ENCODE results near the gene ATG9B. TPM values are rescaled to one million over a fixed set of nuclear protein-coding genes. Genes with fewer than 3 reads are reported as not detected.

ATG9B gene, protein sequence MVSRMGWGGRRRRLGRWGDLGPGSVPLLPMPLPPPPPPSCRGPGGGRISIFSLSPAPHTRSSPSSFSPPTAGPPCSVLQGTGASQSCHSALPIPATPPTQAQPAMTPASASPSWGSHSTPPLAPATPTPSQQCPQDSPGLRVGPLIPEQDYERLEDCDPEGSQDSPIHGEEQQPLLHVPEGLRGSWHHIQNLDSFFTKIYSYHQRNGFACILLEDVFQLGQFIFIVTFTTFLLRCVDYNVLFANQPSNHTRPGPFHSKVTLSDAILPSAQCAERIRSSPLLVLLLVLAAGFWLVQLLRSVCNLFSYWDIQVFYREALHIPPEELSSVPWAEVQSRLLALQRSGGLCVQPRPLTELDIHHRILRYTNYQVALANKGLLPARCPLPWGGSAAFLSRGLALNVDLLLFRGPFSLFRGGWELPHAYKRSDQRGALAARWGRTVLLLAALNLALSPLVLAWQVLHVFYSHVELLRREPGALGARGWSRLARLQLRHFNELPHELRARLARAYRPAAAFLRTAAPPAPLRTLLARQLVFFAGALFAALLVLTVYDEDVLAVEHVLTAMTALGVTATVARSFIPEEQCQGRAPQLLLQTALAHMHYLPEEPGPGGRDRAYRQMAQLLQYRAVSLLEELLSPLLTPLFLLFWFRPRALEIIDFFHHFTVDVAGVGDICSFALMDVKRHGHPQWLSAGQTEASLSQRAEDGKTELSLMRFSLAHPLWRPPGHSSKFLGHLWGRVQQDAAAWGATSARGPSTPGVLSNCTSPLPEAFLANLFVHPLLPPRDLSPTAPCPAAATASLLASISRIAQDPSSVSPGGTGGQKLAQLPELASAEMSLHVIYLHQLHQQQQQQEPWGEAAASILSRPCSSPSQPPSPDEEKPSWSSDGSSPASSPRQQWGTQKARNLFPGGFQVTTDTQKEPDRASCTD
- total RNA-seq, result under 1 TPM in 2 of 4 donors, not detected in 2; 0.15 to 0.31 TPM

DNA sequence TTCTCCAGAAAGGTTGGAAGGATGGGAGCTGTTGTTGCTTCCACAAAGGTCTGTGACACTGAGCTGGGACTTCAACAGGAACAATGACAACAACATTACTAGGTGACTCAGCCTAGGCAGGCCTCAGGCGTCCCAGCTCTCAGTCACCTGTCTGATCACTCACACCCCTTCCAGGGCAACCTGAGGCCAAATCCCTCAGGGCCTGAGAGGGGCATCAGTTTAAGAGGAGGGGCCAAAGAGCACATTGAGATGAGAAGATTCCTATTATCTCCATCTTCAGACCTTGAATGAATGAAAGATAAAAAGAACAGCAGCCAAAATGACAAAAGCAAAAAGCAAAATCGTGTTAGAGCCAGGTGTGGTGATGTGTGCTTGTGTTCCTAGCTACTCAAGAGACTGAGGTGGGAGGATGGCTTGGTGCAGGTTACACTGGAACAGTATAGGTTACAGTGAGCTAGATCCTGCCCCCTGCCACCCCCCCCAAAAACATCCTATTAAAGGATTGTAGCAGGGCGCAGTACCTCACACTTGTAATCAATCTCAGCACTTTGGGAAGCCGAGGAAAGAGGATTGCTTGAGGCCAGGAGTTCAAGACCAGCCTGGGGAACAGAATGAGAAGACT is at the start of gene ATG9B:
Gene ATG9B (minus strand): TSS at position 60 of the 622 bp plus-strand sequence. CDS start 71 bp downstream, outside the sequence.
- H3K27me3 ChIP-seq, result peaks cover 34% of the 10 kb centered on the region
- TF ChIP-seq POLR2AphosphoS5 (IDR thresholded peaks at IDR 0.05) (no peak), EP300 (IDR thresholded peaks at IDR 0.05) (no peak), POLR2A (IDR thresholded peaks at IDR 0.05) (no peak)
- TF ChIP-seq, protein P1, sequence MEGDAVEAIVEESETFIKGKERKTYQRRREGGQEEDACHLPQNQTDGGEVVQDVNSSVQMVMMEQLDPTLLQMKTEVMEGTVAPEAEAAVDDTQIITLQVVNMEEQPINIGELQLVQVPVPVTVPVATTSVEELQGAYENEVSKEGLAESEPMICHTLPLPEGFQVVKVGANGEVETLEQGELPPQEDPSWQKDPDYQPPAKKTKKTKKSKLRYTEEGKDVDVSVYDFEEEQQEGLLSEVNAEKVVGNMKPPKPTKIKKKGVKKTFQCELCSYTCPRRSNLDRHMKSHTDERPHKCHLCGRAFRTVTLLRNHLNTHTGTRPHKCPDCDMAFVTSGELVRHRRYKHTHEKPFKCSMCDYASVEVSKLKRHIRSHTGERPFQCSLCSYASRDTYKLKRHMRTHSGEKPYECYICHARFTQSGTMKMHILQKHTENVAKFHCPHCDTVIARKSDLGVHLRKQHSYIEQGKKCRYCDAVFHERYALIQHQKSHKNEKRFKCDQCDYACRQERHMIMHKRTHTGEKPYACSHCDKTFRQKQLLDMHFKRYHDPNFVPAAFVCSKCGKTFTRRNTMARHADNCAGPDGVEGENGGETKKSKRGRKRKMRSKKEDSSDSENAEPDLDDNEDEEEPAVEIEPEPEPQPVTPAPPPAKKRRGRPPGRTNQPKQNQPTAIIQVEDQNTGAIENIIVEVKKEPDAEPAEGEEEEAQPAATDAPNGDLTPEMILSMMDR (IDR thresholded peaks at IDR 0.05), result no peak
- WGBS, 2 donors (ENCODE audit: low coverage in 1 of 2), result 63 to 81% methylated on average over 3 to 4 of the region's 4 CpGs
- no peak for ATAC-seq
- H3K27ac ChIP-seq, result no peak within 1 kb of the TSS
- no peaks in the 10 kb centered on the region for H3K9me3 ChIP-seq
- H3K36me3 ChIP-seq, result no peaks in the 10 kb centered on the region
- H3K4me3 ChIP-seq, result no peak within 1 kb of the TSS
- H3K4me1 ChIP-seq, result peaks cover 0 to 15% (median under 1%) of the 10 kb centered on the region in 3 donors

DNA sequence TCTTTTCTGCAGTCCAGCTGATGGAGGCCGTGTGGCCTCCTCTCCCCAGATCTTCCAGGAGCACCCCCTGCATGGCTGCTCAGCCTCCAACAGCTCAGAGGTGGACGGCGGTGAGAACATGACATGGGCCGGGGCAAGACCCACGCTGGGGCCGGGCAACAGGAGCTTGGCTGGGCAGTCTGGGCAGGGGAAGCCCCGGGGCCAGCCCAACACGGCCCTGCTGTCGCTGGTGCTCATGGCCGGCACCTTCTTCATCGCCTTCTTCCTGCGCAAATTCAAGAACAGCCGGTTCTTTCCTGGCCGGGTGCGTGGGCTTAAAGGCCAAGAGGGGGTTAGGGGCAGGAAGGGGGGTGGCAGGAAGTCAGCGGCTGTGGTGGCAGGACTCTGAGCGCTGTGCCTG is 49.7 kb upstream of the ATG9B start:
- H3K4me1 ChIP-seq, result peaks cover 0 to 26% (median 3%) of the 10 kb centered on the region in 3 donors
- ATAC-seq, result no peak
- no peak overlapping the region for H3K27ac ChIP-seq
- no peak overlapping the region for H3K4me3 ChIP-seq
- 40% methylated on average over 1 of the region's 17 CpGs; no CpG with 5 or more reads in 1 of the 2 donors for WGBS, 2 donors (ENCODE audit: low coverage in 1 of 2)
- no peaks in the 10 kb centered on the region for H3K9me3 ChIP-seq
- H3K36me3 ChIP-seq, result peaks cover 0 to 88% of the 10 kb centered on the region in 2 donors
- TF ChIP-seq, protein P1 (IDR thresholded peaks at IDR 0.05), result no peak
- TF ChIP-seq EP300 (IDR thresholded peaks at IDR 0.05) (no peak), POLR2A (IDR thresholded peaks at IDR 0.05) (no peak), POLR2AphosphoS5 (IDR thresholded peaks at IDR 0.05) (no peak)
- no peaks in the 10 kb centered on the region for H3K27me3 ChIP-seq

DNA sequence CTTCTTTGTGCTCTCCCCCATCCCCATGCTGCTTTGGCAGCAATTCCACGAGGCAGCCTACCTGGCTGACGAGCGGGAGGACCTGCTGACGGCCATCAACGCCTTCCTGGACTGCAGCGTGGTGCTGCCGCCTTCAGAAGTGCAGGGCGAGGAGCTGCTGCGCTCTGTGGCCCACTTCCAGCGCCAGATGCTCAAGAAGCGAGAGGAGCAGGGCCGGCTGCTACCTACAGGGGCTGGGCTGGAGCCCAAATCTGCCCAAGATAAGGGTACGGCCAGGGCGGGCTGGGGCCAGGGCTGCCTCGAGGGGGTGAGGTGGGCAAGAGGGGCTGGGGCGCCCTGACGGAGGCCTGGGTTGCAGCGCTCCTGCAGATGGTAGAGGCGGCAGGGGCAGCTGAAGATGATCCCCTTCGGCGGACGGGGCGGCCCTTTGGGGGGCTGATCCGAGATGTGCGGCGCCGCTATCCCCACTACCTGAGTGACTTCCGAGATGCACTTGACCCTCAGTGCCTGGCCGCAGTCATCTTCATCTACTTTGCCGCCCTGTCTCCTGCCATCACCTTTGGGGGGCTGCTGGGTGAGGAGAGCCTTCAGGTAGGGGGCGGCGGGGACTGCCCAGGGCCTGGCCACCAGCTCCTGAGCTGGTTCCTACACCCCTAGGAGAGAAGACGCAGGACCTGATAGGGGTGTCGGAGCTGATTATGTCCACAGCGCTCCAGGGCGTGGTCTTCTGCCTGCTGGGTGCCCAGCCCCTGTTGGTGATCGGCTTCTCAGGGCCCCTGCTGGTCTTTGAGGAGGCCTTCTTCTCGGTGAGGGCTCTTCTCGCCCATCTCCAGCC is 47.0 kb upstream of the ATG9B start:
- no peak for ATAC-seq
- no peaks in the 10 kb centered on the region for H3K27me3 ChIP-seq
- no peaks in the 10 kb centered on the region for H3K4me1 ChIP-seq
- no peak overlapping the region for H3K4me3 ChIP-seq
- H3K27ac ChIP-seq, result no peak overlapping the region
- no peaks in the 10 kb centered on the region for H3K9me3 ChIP-seq
- peaks cover 0 to 100% of the 10 kb centered on the region in 2 donors for H3K36me3 ChIP-seq
- WGBS, 2 donors (ENCODE audit: low coverage in 1 of 2), result 80% methylated on average over 1 to 3 of the region's 39 CpGs
- TF ChIP-seq POLR2A (IDR thresholded peaks at IDR 0.05) (no peak), POLR2AphosphoS5 (IDR thresholded peaks at IDR 0.05) (no peak), EP300 (IDR thresholded peaks at IDR 0.05) (no peak)
- TF ChIP-seq, protein P1 (IDR thresholded peaks at IDR 0.05), result no peak

DNA sequence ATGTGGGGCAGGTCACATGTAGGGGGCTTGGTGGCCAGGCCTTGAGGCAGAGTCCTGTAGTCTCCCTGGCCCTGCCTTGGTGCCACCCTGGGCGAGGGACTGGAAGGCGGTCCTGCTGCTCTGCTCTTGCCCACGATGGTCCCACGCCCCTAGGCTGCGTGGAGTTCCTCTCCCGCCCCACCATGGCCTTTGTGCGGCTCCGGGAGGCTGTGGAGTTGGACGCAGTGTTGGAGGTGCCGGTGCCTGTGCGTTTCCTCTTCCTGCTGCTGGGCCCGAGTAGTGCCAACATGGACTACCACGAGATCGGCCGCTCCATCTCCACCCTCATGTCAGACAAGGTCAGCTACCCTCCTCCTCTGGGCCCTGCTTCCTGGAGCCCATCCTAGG is 46.3 kb upstream of the ATG9B start:
- Histone ChIP-seq H3K4me3 (no peak overlapping the region), H3K27ac (no peak overlapping the region), H3K36me3 (peaks cover 0 to 100% of the 10 kb centered on the region in 2 donors), H3K9me3 (no peaks in the 10 kb centered on the region), H3K27me3 (no peaks in the 10 kb centered on the region), H3K4me1 (no peaks in the 10 kb centered on the region)
- no peak for ATAC-seq
- WGBS, 2 donors (ENCODE audit: low coverage in 1 of 2), result 92% methylated on average over 2 of the region's 15 CpGs; no CpG with 5 or more reads in 1 of the 2 donors
- no peak for TF ChIP-seq POLR2A (IDR thresholded peaks at IDR 0.05)
- no peak for TF ChIP-seq EP300 (IDR thresholded peaks at IDR 0.05)
- TF ChIP-seq, protein P1 (IDR thresholded peaks at IDR 0.05), result no peak
- no peak for TF ChIP-seq POLR2AphosphoS5 (IDR thresholded peaks at IDR 0.05)

Measured in gastroesophageal sphincter (tissue), 4 donors.